ENCODE results near the gene TSNAXIP1.

GRCh38 chr16:67770346-67770991, 36.2 kb upstream of the TSNAXIP1 start:
- TF ChIP-seq CTCF (IDR thresholded peaks at IDR 0.05) (no peak), POLR2A (IDR thresholded peaks at IDR 0.05) (no peak), EP300 (IDR thresholded peaks at IDR 0.05) (no peak)
